Activated T-helper 17 cell treated with anti-CD3 and anti-CD28 coated beads, Interleukin-2, amount 50 U/mL, for 72 hours (primary cell): ENCODE measurements around the gene TFAP2A. TPM values are rescaled to one million over a fixed set of nuclear protein-coding genes. Genes with fewer than 3 reads are reported as not detected.

Experiments used
- ATAC-seq: fragments of 150-1000 bp; cut with Tn5 transposase; replicated peaks from 2 replicates; pipeline ENCODE4 v1.10.0; 2021; ENCODE audit warnings: mild to moderate bottlenecking, moderate library complexity
- H3K27ac Mint-ChIP-seq: one replicate; pipeline ENCODE4 v1.8.0; 2022; ENCODE audit warnings: mixed read lengths
- H3K27me3 Mint-ChIP-seq: one replicate; pipeline ENCODE4 v1.8.0; 2022; ENCODE audit warnings: mixed read lengths
- H3K36me3 Mint-ChIP-seq: one replicate; pipeline ENCODE4 v1.8.0; 2022; ENCODE audit warnings: low read depth, mild to moderate bottlenecking, mixed read lengths
- H3K4me1 Mint-ChIP-seq: one replicate; pipeline ENCODE4 v1.8.0; 2022; ENCODE audit warnings: mixed read lengths
- H3K4me3 Mint-ChIP-seq: one replicate; pipeline ENCODE4 v1.8.0; 2022; ENCODE audit warnings: mild to moderate bottlenecking, mixed read lengths
- H3K9me3 Mint-ChIP-seq: one replicate; pipeline ENCODE4 v1.8.0; 2022; ENCODE audit warnings: mixed read lengths
- total RNA-seq, 2 donors: library from RNA; stranded (reverse); gene quantifications; one replicate each; pipeline ENCODE4 v1.2.3, GENCODE V29; 2022

TFAP2A gene
- total RNA-seq, 2 donors from 2014 or later, result 0.52 TPM; not detected in 1

GRCh38 chr6:10420546-10421157 is 5.8 kb upstream of the TFAP2A start:
- Mint-ChIP-seq H3K9me3 (no peaks in the 10 kb centered on the region), H3K4me1 (no peaks in the 10 kb centered on the region), H3K27ac (no peak overlapping the region), H3K36me3 (peaks cover 2% of the 10 kb centered on the region), H3K4me3 (no peak overlapping the region), H3K27me3 (peaks cover 66% of the 10 kb centered on the region)
- ATAC-seq, result no peak

- H3K4me1 Mint-ChIP-seq, result peaks cover 4% of the 10 kb centered on the region
- no peaks in the 10 kb centered on the region for H3K9me3 Mint-ChIP-seq
- no peak overlapping the region for H3K27ac Mint-ChIP-seq
- peaks cover 8% of the 10 kb centered on the region for H3K36me3 Mint-ChIP-seq
- no peak for ATAC-seq
- H3K27me3 Mint-ChIP-seq, result peaks cover 65% of the 10 kb centered on the region
- H3K4me3 Mint-ChIP-seq, result no peak overlapping the region
These were observed 5.1 kb upstream of the TFAP2A start for GRCh38 chr6:10419749-10420545.

- Mint-ChIP-seq H3K9me3 (no peaks in the 10 kb centered on the region), H3K27ac (no peak overlapping the region), H3K4me1 (peaks cover 4% of the 10 kb centered on the region), H3K4me3 (no peak overlapping the region), H3K27me3 (peaks cover 62% of the 10 kb centered on the region), H3K36me3 (peaks cover 8% of the 10 kb centered on the region)
- no peak for ATAC-seq
These were observed 4.2 kb upstream of the TFAP2A start for GRCh38 chr6:10418862-10419748.

DNA sequence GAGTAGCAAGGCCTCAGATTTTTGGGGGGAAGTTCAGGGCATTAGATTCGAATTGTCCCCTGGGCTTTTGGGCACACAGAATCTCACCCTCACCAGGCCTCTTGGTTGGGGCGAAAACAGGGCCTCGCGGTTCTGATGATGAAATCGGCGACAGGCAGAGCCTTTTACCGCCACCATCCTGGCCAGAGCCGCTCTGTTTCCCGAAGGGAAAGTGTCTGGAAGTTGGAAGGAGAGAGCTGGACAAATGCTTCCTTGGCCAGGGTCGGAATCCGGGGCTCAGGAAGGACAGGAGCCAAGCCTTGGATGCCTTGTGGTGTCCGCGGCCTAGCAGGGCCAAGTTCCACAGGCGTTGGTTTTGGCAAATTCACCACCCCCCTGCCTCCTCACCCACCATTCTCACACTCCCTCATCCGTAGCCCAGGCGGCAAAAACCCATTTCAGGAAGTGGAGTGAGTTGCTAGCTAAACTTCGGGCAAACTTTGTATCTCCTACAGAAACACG is 3.5 kb upstream of the TFAP2A start:
- H3K4me3 Mint-ChIP-seq, result no peak overlapping the region
- peaks cover 62% of the 10 kb centered on the region for H3K27me3 Mint-ChIP-seq
- peaks cover 7% of the 10 kb centered on the region for H3K4me1 Mint-ChIP-seq
- no peaks in the 10 kb centered on the region for H3K9me3 Mint-ChIP-seq
- H3K36me3 Mint-ChIP-seq, result peaks cover 11% of the 10 kb centered on the region
- no peak overlapping the region for H3K27ac Mint-ChIP-seq
- no peak for ATAC-seq

GRCh38 chr6:10417681-10418104 is 2.8 kb upstream of the TFAP2A start:
- no peaks in the 10 kb centered on the region for H3K9me3 Mint-ChIP-seq
- H3K36me3 Mint-ChIP-seq, result peaks cover 15% of the 10 kb centered on the region
- no peak for ATAC-seq
- no peak overlapping the region for H3K4me3 Mint-ChIP-seq
- peaks cover 12% of the 10 kb centered on the region for H3K4me1 Mint-ChIP-seq
- H3K27ac Mint-ChIP-seq, result no peak overlapping the region
- peaks cover 60% of the 10 kb centered on the region for H3K27me3 Mint-ChIP-seq

DNA sequence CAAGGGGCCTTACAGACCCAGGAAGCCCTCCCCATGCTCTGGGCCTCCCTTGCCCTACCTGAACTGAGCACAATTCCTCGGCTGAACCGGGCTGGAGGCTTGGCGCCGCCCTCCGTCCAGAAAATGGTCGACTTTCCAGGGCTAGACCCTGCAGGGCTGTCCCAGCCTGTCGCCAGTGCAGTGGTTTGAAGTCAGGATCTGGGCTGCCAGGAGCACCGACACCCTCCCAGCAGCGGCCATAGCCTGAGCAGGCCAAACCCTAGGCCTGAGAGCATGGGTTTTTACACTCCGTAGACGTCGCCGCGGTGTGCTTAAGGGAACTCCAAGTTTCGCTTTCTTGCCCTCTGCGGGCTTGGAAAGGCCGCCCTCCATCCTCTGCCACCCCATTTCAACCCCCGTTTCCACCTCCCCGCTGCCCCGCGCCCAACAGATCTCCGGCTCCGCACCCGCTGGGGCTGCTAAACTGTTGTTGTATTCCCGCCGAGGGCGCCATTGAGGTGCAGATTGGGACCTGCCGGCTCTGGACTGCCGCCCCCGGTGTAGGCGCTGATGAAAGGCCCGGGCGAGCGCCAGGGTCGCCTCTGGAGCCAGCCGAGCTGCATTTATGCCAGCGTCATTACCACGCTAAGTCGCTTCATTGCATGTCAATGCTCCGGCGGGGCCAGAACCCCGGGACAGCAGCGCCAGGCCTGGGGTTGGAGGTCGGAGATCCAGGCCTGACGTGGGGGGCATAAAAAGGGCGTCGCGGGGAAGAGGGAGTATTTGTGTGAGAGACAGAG is 2.2 kb upstream of the TFAP2A start:
- H3K4me3 Mint-ChIP-seq, result peak overlapping the region; percentile 12
- no peak for ATAC-seq
- H3K9me3 Mint-ChIP-seq, result no peaks in the 10 kb centered on the region
- no peak overlapping the region for H3K27ac Mint-ChIP-seq
- H3K4me1 Mint-ChIP-seq, result peaks cover 14% of the 10 kb centered on the region
- H3K27me3 Mint-ChIP-seq, result peaks cover 62% of the 10 kb centered on the region
- H3K36me3 Mint-ChIP-seq, result peaks cover 17% of the 10 kb centered on the region

GRCh38 chr6:10416516-10416862 is 1.6 kb upstream of the TFAP2A start:
- peaks cover 63% of the 10 kb centered on the region for H3K27me3 Mint-ChIP-seq
- H3K36me3 Mint-ChIP-seq, result peaks cover 23% of the 10 kb centered on the region
- H3K27ac Mint-ChIP-seq, result no peak overlapping the region
- no peak for ATAC-seq
- peaks cover 19% of the 10 kb centered on the region for H3K4me1 Mint-ChIP-seq
- H3K4me3 Mint-ChIP-seq, result no peak overlapping the region
- no peaks in the 10 kb centered on the region for H3K9me3 Mint-ChIP-seq

DNA sequence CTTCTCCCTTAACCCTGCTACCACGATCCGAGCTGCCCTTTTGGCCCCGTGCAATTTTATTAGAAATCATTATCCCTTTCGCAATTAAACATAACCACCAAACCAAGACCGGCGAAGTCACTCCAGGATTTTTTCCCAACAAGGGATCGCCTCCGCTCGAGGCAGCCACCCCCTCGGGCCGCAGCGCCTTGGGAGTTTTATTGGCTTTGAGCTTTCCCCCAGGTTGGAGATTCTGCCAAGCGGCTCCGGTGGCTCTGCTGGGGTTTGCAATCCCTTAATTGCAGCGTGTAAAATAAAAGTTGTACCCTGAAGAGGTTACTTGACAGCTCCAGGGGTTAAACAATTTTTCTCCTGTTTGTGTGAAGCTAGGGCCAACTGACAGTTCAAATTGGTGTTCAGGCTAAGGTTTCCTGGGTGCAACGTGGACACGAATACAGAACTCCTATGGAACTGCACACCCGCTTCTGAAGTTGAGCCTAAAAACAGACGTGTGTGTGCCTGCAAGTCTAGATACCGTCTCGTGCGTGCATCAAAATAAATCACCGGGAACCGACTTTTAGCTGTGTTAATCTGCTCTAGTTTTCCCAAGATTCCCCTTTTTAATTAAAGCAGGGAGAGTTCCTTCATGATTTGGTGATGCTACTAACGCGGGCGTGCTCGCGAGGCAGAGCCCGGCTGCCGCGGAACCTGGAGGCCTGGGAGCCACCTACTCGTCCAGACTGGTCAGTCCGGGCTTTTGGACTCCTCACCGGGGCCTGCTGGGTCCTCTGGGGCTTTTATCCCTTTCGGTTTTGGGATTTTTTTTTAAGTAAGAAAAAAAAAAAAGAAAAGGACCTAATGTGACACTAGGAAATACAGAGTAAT is 975 bp upstream of the TFAP2A start:
- no peak for ATAC-seq
- peaks cover 61% of the 10 kb centered on the region for H3K27me3 Mint-ChIP-seq
- no peak overlapping the region for H3K27ac Mint-ChIP-seq
- H3K4me1 Mint-ChIP-seq, result peaks cover 19% of the 10 kb centered on the region
- H3K9me3 Mint-ChIP-seq, result peaks cover 3% of the 10 kb centered on the region
- peak overlapping the region; percentile 15 for H3K4me3 Mint-ChIP-seq
- H3K36me3 Mint-ChIP-seq, result peaks cover 27% of the 10 kb centered on the region

DNA sequence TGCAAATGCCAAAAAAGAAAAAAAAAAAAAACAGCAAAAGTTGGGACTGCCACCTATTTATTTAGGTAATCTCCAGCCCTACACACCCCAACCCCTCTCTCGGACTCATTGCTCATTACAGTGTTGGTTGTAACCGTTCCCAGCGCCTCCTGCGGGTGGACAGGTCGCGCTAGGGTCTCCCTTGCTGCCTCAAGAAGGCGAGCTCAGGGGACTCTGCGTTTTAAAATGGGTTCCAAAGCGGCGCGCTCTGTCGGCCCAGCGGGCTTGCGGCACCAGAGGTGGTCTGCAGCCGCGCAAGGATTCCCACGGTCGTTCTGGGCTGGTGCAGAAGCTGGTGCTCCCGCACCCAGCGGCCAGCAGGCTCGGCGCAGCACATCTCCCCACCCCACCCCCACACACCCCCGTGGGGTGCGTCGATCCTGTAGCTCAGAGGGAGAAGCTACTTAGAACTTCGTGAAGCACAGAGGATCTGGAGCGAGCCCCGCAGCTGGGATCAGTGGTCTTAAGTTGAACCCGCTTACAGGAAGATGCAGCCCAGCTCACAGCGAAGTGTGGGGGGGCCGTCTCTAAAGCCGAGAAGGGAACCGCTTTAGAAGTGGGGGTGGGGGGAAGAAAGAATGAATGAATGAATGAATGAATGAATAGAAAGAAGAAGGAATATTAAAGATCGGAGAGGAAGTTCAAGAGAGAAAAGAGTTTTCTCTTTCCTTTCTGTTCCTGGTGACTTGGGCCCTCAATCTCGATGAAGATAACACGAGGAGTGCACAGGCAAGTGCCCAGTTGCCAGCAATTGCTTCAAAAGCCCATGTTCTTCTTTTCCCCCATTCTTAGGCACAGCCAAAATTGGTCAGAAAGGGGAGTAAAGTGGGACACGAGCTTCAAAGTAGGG is 780 bp downstream of the TFAP2A start:
- H3K36me3 Mint-ChIP-seq, result peaks cover 44% of the 10 kb centered on the region
- peaks cover 19% of the 10 kb centered on the region for H3K4me1 Mint-ChIP-seq
- peaks cover 17% of the 10 kb centered on the region for H3K9me3 Mint-ChIP-seq
- ATAC-seq, result no peak
- H3K27me3 Mint-ChIP-seq, result peaks cover 71% of the 10 kb centered on the region
- H3K4me3 Mint-ChIP-seq, result peak overlapping the region; percentile 84
- peak overlapping the region; percentile 72 for H3K27ac Mint-ChIP-seq

GRCh38 chr6:10413262-10413849 is 1.5 kb downstream of the TFAP2A start:
- Mint-ChIP-seq H3K36me3 (peaks cover 45% of the 10 kb centered on the region), H3K27ac (peak overlapping the region; percentile 72), H3K4me3 (peak overlapping the region; percentile 84), H3K9me3 (peaks cover 17% of the 10 kb centered on the region), H3K27me3 (peaks cover 75% of the 10 kb centered on the region), H3K4me1 (peaks cover 19% of the 10 kb centered on the region)
- ATAC-seq, result no peak

DNA sequence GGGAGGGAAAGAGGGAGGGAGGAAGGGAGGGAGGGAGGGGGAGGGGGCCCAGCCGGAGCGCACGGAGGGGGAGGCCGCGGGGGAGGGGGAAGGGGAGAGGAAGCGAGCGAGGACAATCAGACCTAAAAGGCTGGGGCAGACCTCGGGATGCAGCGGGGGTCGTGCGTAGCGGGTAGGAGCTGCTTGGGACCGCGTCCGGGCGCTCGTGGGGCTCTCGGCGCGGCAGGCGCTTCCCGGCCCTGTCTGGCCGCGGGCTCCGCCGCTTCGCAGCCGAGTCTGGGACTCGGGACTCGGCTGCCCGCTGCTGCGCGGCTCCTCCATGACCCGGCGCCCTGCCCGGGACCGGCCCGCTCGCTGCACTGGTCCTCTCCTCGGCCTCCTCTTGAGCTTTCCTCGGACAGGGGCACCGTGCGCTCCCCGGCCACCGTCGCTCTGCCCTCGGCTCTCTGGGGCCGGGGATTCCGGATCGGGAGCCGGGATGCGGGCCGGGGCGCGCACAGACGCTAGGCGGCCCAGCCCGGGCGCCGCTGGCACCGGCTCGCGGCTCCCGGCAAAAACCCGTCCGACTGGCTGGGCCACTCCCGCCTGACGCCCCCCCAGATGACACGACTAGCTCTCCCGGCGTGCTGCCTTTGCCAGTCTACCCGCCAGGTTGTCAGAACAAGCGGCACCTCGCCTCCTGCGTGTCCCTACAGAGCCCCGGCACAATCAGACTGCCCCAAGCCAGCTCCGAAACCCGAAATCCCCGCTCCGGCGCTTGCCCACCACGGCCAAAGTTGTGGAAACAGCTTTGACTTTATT is 2.2 kb downstream of the TFAP2A start:
- Mint-ChIP-seq H3K27me3 (peaks cover 74% of the 10 kb centered on the region), H3K27ac (peak overlapping the region; percentile 76), H3K36me3 (peaks cover 45% of the 10 kb centered on the region), H3K4me3 (peak overlapping the region; percentile 92), H3K4me1 (peaks cover 19% of the 10 kb centered on the region), H3K9me3 (peaks cover 17% of the 10 kb centered on the region)
- ATAC-seq, result peak; percentile 31
